Activated CD8-positive, alpha-beta memory T cell treated with anti-CD3 and anti-CD28 coated beads, Interleukin-2, amount 50 U/mL, for 24 hours (primary cell): ENCODE results near the gene COL5A1.
"Not testable (repeated sequence)": the region's sequence is repeated elsewhere in the genome, so short reads cannot be mapped to it uniquely, and the experiment has no call there.

ENCODE experiments used
- DNase-seq: peaks from one replicate; pipeline ENCODE4 v3.0.0-alpha.2; 2020; ENCODE audit errors: extremely low read depth

Gene COL5A1

GRCh38 chr9:134638502-134639090 lies 3.0 kb upstream of the COL5A1 start:
- DNase-seq = no peak

- DNase-seq = no peak
Observed at GRCh38 chr9:134639994-134640393, 1.6 kb upstream of the COL5A1 start.

GRCh38 chr9:134640506-134641172 lies 964 bp upstream of the COL5A1 start:
- DNase-seq = no peak

- no peak for DNase-seq
Observed at GRCh38 chr9:134641990-134642384, 384 bp downstream of the COL5A1 start.

- DNase-seq = no peak
Observed at GRCh38 chr9:134642385-134643181, 980 bp downstream of the COL5A1 start.

- DNase-seq = no peak
Observed at GRCh38 chr9:134643222-134643671, 1.6 kb downstream of the COL5A1 start.

GRCh38 chr9:134644401-134644724 lies 2.8 kb downstream of the COL5A1 start:
- not testable (repeated sequence) for DNase-seq

GRCh38 chr9:134644725-134645606 lies 3.4 kb downstream of the COL5A1 start:
- no peak for DNase-seq

- no peak for DNase-seq
Observed at GRCh38 chr9:134645607-134646365, 4.2 kb downstream of the COL5A1 start.

- no peak for DNase-seq
Observed at GRCh38 chr9:134647359-134648080, 5.9 kb downstream of the COL5A1 start.

- DNase-seq = no peak
Observed at GRCh38 chr9:134648701-134649530, 7.3 kb downstream of the COL5A1 start.

GRCh38 chr9:134650431-134651190 lies 9.0 kb downstream of the COL5A1 start:
- DNase-seq = no peak

- DNase-seq = no peak
Observed at GRCh38 chr9:134651226-134651905, 9.8 kb downstream of the COL5A1 start.

- no peak for DNase-seq
Observed at GRCh38 chr9:134652291-134653225, 11.0 kb downstream of the COL5A1 start.

- no peak for DNase-seq
Observed at GRCh38 chr9:134653259-134654009, 11.8 kb downstream of the COL5A1 start.

- no peak for DNase-seq
Observed at GRCh38 chr9:134655101-134655500, 13.5 kb downstream of the COL5A1 start.
